GM19468 (cell line): ENCODE data around the gene GOLT1A.
"Not testable (repeated sequence)": the region's sequence is repeated elsewhere in the genome, so short reads cannot be mapped to it uniquely, and the experiment has no call there.

Experiments used
- ATAC-seq: cut with Tn5 transposase; IDR thresholded peaks from one replicate; pipeline ENCODE4 v1.9.1; 2021; ENCODE audit warnings: mild to moderate bottlenecking, moderate library complexity, moderate number of reproducible peaks; ENCODE audit not compliant: unreplicated experiment; ENCODE audit errors: extremely low read depth

Gene GOLT1A

DNA sequence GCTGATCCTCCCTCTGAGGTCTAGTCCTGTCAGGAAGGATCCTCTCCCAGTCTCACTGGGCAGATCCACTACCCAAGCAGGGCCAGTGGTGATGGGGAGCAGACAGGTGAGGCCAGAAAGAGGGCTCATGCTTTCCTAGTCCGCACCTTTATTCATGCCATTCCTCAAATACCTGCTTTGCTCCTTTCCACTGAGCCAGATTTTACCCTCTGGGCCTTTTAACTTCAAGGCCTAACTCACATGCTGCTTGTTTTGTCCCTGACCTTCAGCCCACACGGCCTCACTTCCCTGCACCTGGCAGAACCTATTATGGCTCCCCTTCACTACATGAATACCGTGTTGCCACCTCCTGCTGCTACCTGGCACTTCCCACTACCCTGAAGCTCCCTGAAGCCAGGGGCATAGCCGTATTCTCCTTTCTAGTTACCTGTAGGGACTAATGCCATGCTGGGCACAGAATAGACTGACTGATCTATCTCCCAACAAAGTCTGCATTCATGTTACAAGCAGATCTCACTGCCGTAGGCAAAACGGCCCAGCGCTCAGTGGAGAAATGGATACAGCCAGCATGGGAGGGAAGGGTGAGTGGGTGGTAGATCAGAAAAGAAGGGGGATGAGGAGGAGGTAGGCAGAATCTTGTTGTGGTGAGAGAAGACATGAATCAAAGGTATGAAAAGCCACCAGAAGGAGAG, 36.1 kb upstream of the GOLT1A start:
- no peak for ATAC-seq

GRCh38 chr1:204248954-204249353, 35.2 kb upstream of the GOLT1A start:
- ATAC-seq = no peak

GRCh38 chr1:204246876-204247275, 33.1 kb upstream of the GOLT1A start:
- ATAC-seq = no peak

- no peak for ATAC-seq
Measured at GRCh38 chr1:204242920-204243319, 29.1 kb upstream of the GOLT1A start.

- no peak for ATAC-seq
Measured at GRCh38 chr1:204241914-204242313, 28.1 kb upstream of the GOLT1A start.

DNA sequence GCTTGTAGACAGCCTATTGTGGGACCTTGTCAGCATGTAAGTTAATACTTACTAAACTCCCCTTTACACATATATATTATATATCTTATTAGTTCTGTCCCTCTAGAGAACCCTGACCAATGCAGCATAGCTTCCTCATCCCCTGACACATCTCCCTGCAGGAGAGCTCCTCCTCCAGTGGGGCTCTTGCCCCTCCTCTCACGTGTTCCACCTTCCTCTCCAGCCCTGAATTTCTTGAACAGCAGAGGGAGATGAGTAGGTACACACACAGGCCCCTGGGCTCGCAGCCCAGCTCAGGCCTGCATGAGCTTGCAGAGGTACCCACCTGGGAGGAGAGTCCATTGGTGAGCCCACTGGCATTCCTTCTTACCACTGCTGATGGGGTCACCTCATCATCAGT, 27.3 kb upstream of the GOLT1A start:
- no peak for ATAC-seq

DNA sequence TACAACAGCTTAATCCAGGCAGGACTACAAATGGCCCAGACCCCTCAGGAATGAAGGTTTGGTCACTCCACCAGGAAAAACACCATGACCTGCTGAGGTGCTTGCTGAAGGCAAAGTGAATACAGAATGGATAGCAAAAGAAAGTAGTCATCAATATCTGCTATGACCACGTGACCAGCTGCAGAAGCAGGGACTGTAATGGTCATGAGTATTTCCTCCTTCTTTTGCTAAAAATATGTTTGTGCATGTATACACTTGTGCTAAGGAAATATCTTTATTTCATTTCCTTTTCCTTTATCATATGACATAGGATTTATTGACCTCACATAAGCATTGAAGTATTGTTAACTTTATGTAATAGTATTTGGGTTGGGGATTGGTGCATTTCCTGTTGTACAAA, 26.4 kb upstream of the GOLT1A start:
- no peak for ATAC-seq

GRCh38 chr1:204239401-204239800, 25.6 kb upstream of the GOLT1A start:
- ATAC-seq = not testable (repeated sequence)

GRCh38 chr1:204238520-204238919, 24.7 kb upstream of the GOLT1A start:
- not testable (repeated sequence) for ATAC-seq

GRCh38 chr1:204237515-204237914, 23.7 kb upstream of the GOLT1A start:
- ATAC-seq = not testable (repeated sequence)

- no peak for ATAC-seq
Measured at GRCh38 chr1:204232526-204232925, 18.7 kb upstream of the GOLT1A start.

DNA sequence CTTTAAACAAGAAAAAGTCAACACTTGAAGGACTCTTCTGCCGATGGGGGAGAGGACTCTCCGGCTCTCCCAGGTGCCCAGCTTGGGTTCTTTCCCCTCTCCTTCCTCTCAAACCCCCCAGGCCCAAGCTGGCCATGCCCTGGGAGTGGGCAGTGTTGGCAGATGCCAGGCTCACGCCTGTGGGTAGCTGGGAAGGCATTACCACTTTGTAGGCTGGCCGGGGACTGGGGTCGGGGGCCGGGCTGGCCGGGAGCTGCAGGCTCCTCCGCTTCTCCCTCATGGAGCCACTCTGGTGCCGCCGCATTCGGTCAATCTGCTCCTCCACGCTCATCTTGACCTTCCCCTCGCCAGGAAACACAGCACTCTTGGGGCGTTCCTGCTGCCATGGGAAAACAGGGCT, 16.4 kb upstream of the GOLT1A start:
- no peak for ATAC-seq

DNA sequence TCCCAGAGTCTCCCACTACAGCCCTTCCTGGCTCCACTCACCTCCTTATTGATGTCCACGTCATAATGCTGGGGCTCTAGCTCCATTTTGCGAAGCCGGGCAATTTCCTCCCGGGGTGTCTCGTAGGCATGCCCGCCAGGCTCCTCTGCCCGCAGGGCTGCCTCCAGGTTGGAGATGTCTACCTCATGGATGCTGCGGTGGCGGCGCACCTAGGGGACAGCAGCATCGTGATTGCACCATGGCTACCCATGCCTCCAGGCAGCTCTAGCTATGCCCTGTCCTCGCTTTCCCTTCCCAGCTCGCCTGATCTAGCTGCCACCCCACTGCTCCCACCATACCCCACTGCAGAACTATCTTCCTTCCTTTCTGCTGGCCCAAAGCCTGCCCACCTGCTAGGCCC, 15.1 kb upstream of the GOLT1A start:
- ATAC-seq = no peak

DNA sequence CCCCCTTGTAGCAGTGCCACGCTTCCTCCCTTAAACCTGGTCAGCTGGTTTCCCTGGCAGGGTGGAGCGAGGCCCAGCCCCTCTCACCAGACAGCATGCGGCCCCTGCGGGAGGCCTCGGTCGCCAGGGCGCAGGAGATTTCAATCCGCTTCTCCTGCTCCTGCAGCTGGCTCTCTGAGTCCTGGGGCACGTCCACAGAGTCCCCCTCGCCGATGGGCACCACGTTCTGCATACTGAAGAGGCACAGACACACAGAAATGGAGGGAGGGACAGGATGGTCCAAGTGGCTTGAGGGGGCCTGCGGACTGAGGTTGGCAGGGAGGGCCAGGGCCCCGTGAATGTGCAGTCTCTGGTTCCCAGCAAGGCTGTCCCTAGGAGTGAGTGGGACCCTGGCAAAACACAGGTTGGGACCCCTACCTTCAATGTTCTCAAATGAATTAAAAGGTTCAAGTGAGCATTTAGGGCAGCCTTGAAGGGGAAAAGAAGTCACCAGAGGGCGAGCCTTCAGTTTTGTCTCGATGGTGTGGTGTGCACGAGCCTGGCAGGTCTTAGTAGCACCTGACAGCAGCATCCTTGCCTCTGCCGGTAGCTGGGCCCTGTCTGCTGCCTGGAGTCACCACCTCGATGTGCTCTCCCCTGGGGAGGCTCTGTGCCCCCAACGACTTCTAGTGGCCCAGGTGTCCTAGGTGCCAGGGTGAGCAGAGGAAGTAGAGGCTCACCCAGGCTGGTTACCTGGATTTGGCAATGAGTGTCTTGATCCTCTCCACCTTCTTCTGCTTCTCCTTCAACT, 14.4 kb upstream of the GOLT1A start:
- no peak for ATAC-seq

DNA sequence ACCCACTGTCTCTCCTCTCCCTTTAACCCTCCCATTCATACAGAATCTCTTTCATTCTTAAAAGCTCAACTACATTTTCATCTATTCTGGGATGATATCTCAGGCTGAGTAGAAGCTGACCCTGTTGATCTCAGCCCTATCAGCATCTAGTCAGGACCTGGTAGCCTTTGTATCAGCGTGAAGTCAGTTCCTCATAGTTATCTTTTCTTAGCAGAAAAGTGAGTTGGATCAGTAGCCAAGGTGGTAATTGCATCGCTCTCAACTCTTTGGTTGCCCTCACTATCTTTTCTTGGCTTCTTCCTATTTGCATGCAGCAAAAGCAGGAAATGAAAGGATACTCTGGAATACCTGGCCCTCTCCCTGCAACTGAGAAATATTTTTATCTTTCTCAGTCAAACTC, 13.6 kb upstream of the GOLT1A start:
- ATAC-seq = no peak

- ATAC-seq = no peak
Measured at GRCh38 chr1:204225841-204226735, 12.3 kb upstream of the GOLT1A start.

DNA sequence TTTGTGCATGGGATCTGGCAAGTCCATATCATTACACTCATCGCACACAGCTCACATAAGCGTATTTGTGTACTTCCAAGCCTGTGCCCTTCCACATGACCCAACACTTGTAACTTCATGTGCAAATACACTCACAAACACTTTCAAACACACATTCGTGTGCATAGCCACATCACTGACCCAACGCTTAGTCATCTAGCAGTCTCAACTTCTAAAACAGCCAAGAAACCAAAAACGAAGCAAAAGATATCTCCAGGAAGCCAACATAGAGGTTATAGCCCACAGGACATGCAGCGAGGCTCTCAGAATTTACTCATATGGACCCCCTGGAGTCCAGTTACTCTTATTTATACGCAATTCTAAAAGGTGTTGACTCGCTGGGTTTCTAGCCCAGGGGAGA, 10.9 kb upstream of the GOLT1A start:
- ATAC-seq = no peak

- no peak for ATAC-seq
Measured at GRCh38 chr1:204223129-204223860, 9.5 kb upstream of the GOLT1A start.

DNA sequence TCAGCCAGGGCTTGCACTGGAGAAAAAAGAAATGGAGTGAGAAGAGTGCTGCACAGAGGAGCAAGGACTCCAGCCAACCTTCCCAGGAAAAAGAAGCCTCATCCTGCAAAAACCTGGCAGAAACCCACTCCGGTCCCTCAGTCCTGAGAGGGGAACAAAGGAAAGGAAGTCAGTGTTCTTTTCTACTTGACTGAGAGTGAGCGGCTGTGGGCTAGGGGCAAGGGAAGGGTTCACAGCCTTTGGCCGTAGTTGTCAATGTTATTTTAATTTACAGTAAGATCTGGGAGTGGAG, 8.9 kb upstream of the GOLT1A start:
- ATAC-seq = no peak

DNA sequence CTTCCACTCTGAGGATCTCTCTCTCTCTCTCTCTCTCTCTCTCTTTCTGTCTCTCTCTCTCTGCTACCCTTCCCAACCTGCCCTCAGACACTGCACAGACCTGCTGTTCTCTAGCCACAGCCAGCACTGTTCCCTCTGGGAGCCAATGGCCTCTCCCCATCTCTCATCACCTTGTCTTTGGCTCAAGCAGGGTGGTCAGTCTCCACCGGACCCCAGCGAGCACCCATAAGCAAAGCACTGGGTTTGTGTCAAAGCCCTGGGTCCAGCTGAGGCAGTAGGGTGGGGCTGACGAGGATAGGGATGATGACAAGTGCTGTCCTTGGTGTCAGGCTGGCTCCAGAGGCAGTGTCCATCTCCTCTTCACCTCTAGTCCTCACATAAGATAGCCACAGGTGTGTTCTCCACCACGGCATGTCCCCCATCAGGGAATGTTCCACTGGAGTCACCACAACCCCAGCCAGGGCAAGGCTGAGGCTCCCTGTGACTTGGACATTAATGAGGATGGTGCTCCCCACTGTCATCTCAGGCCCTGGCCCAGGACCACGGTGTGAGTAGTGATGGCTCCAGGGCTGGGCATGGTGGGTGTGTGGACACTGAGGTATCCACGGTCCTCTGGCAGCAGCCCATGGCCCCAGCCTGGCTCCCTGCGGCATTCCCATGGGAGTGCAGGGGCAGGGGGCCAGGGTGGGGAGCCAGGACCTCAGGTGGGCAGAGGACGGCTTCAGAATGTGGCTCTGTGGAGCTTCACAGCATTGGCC, 8.4 kb upstream of the GOLT1A start:
- no peak for ATAC-seq
